ENCODE data around the gene RFX3.

- TF ChIP-seq CTCF (IDR thresholded peaks at IDR 0.05) (no peak), POLR2AphosphoS5 (IDR thresholded peaks at IDR 0.05) (no peak), POLR2A (IDR thresholded peaks at IDR 0.05) (no peak), EP300 (IDR thresholded peaks at IDR 0.05) (no peak)
These were observed 28.4 kb downstream of the RFX3 start for GRCh38 chr9:3497401-3497800.
